C4-2B (cell line): ENCODE measurements around the gene BMP7.

Source experiments
- H3K27ac ChIP-seq: fragments of 450-650 bp; 2 replicates; pipeline ENCODE4 v1.5.1; 2017
- ZFX ChIP-seq: fragments of 450-650 bp; IDR thresholded peaks from 2 replicates; pipeline ENCODE4 v1.6.1; 2017
- TF ChIP-seq, protein P1 (sequence below): fragments of 450-650 bp; conservative IDR thresholded peaks from 2 replicates; pipeline ENCODE4 v1.5.1; 2017; ENCODE audit warnings: mild to moderate bottlenecking

The BMP7 gene

DNA sequence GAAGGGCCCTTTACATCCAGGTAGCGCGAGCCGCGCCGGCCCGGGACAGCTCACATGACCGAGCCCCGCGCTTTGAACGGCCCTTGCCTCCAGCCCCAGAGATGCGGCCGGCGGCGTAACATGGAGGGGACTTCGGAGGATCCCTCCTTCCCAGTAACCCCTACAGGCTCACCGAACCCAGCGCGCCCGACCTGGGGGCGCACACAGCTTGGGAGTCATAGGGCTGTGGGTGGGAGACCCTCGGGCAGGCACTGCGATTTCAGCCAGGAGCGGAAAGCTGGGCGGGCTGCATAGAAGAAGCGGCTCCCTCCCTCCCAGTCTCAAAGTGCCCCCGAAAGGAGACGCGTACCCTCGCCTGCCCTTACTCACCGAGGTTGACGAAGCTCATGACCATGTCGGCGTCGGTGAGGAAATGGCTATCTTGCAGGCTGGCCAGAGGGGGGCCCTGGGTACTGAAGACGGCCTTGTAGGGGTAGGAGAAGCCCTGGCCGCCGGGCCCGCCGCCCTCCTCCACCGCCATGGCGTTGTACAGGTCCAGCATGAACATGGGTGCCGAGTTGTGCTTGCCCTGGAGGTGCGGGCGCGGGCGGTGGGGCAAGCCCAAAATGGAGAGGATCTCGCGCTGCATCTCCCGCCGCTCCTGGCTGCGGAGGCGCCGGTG, 975 bp downstream of the BMP7 start:
- H3K27ac ChIP-seq: peak overlapping the region; percentile 35
- TF ChIP-seq, protein P1, sequence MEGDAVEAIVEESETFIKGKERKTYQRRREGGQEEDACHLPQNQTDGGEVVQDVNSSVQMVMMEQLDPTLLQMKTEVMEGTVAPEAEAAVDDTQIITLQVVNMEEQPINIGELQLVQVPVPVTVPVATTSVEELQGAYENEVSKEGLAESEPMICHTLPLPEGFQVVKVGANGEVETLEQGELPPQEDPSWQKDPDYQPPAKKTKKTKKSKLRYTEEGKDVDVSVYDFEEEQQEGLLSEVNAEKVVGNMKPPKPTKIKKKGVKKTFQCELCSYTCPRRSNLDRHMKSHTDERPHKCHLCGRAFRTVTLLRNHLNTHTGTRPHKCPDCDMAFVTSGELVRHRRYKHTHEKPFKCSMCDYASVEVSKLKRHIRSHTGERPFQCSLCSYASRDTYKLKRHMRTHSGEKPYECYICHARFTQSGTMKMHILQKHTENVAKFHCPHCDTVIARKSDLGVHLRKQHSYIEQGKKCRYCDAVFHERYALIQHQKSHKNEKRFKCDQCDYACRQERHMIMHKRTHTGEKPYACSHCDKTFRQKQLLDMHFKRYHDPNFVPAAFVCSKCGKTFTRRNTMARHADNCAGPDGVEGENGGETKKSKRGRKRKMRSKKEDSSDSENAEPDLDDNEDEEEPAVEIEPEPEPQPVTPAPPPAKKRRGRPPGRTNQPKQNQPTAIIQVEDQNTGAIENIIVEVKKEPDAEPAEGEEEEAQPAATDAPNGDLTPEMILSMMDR: no peak
- TF ChIP-seq ZFX: no peak

DNA sequence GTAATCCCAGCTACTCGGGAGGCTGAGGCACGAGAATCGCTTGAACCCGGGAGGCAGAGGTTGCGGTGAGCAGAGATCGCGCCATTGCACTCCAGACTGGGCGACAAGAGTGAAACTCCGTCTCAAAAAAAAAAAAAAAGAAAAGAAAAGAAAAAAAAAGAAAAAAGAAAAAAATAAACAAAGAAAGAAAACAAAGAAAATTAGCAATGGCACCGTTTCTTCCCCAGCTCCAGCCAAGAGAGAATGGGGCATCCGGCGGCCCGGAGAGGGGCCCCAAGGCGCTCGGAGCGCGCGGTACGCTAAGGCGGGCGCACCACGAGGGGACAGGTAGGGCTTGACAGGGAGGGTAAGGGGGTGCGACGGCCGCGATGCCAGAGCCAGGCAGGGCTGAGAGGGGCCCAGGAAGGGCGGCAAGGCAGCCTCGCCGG, 1.5 kb downstream of the BMP7 start:
- peak overlapping the region; percentile 29; the same call in 1 of the 2 replicates for H3K27ac ChIP-seq

DNA sequence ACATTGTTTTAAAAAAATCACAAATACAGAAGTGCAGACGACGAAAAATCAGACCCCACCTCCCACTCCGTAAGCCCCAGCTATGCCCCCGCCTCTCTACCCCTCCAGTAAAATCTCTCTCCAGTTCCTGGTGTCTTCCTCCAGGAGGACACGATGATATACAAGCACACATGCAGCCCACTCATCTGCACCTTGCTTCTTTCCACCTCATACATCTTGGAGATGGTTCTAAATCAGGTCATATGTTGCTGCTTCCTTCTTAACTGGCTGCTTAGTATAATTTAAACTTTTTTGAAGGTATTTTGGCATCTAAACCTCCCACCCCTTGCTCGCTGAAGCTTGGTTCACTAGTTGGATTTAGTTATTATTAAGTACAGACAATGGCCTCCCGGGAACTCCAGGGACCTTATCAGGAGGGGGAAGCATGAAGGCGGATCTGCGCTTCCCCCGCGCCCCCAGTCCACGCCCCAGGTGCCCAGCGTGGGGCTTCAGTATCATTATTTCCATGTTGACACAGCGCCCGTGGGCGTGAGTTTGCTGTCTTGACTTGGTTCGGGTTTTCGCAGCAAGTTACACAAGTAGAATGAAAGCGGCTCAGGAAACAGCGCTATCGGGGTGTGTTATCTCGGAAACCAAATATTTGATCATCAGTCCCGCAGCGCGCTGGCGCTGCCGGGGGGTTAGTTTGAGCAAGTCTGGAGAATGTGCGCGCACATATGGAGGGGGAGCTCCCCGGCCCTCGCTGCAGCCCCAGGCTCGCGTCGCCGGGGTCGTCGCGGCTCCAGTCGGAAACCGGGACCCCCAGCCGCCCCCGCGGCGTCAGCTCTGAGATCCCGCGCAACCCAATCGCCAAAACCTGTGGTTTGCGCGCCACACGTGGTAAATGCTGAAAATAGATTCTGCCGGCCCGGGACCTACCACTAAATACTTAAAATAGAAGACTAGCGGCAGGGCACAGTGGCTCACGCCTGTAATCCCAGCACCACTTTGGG, 2.3 kb downstream of the BMP7 start:
- TF ChIP-seq, protein P1: no peak
- no peak for TF ChIP-seq ZFX
- peak overlapping the region; percentile 29 for H3K27ac ChIP-seq

DNA sequence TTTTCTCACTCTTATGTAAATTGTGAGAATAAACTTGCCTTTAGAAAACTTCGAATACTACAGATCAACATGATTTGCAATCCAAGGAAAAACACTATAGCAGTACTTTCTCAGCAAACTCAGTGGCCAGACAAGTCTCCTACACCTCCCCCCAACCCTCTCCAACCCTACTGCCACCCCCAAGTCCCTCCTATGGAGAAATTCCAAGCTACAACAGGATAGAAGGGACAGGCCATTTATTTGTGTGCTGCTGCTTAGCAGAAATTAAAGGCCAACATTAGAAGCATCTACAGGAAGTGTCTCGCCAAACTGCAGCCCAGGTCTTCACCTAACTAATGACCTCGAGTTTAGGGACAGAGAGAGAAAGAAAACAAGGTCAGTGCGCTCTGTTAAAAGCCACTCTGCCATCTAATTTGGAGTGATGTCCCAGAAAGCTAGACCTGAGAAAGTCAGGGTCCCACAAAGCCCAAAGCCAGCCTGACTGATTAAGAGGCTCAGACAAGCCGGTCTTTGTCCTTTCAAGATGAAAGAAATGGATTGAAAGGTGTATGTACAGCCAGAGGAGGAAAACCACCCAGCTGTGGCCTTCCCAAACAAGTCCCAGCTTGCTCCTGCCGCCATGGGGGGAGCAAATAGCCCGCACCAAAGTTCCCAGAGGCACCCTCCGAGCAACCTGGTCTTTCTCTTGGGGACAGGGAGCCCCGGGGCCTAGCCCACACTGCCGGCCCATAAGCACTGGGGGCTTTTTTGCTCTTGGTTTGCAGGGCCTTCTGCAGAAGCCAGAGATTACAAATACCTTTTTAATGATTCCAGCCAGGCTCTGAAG, 3.4 kb downstream of the BMP7 start:
- TF ChIP-seq, protein P1: no peak
- TF ChIP-seq ZFX: no peak
- H3K27ac ChIP-seq: no peak overlapping the region

DNA sequence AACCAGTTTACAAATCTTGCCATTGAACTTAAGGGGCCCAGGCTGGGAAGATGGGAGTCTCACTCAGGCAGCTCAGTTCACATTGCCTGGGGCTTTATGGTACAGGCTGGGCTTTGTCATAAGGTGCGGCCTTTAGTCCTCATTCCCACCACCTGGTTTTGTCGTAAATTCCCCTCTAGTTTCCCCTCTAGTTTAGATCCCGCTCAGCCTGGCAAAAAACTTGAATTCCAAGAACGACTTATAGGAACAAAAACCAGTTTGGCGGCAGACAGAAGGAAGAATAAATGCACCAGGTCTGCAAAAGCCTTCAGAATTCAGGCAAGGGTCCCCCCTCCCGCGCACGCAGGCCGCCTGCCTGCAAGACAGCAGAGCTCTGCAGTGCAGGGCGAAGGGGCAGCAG, 4.1 kb downstream of the BMP7 start:
- TF ChIP-seq, protein P1: no peak
- TF ChIP-seq ZFX: no peak
- H3K27ac ChIP-seq: no peak overlapping the region

DNA sequence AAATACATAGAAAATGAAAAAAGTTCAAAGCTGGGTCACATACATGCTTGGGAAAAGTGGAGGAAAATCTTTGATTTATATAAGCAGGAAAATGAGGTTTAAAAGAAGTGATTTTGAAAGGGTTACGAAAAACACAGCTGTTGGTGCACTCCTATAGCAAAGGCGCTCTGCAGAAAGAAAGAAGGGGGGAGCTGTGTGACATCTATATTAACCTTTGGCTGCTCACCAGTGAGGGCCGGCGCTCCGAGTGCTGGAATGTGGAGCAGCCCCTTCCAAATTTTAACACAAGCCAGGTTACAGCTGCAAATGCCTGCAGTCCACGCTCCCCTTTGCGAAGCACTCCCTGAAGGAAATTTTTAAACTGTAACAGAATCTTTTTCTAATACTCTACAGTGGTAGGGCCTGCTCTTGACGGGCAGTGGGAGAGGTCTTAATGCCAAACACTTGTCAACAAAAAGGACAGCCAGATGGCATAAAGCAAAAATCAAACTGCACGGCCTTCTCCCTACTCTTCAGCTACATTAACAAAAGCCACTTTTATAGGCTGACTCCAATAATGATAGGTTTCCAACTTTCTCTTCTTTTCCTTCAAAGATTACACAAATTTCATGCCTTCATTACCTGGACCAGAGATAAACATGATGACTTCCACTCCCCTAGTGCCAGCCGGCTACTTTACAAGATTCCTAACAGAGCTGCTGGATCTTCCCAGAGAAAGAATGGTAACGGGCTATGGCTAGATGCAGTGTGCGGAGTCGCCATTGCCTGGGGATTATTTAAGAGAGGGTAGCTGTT, 4.8 kb downstream of the BMP7 start:
- H3K27ac ChIP-seq: no peak overlapping the region
- TF ChIP-seq, protein P1: no peak
- TF ChIP-seq ZFX: no peak

DNA sequence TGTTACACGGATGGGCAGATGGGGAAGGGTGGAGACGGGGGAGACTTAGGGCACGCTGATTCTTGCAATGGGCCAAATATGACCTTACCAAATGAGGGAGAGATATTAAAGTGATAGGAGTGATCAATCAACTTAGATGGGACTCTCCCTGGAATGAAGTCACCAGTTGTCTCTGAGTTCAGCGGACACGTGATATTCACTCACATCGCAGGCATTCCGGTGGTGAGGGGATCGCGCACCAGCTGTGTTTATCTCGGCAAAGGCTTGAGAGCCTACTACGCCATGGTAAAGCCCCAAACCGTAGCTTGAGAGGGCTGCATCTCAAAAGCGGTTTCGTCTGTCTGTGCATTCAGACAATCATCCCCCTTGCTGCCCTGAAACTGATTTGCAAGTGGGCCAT, 5.5 kb downstream of the BMP7 start:
- H3K27ac ChIP-seq: no peak overlapping the region
- no peak for TF ChIP-seq ZFX
- TF ChIP-seq, protein P1: no peak
